H1 (cell line): ENCODE results near the gene LITAFD. TPM values are rescaled to one million over a fixed set of nuclear protein-coding genes. Genes with fewer than 3 reads are reported as not detected.

ENCODE experiments used
- CTCF ChIA-PET: fragments of 300-600 bp; sonication (Branson Sonifier 250); formaldehyde crosslinking; loops from one replicate; lab custom pipeline; 2021; ENCODE audit not compliant: partially characterized antibody; lab: Charles Lee
- POLR2A ChIA-PET: fragments of 300-600 bp; sonication (Branson Sonifier 250); formaldehyde crosslinking; loops from one replicate; lab custom pipeline; 2021; ENCODE audit warnings: inconsistent platforms; ENCODE audit not compliant: partially characterized antibody; lab: Charles Lee
- DNase-seq, 2 experiments: peaks; one replicate each; pipeline versions ENCODE4 v3.0.0 to v3.0.0-alpha.2; 2010 to 2022; ENCODE audit warnings: low spot score in 2 of 2, low read depth in 1 of 2, mixed read lengths in 1 of 2
- FAIRE-seq: peaks from 2 replicates; lab custom pipeline; 2011; peaks lifted over from hg19 to GRCh38; lab: Jason Lieb, UNC
- H2AFZ ChIP-seq: 2 replicates; pipeline ENCODE4 v1.8.1; 2012; ENCODE audit warnings: low read length, inconsistent platforms
- H2AK5ac ChIP-seq: 2 replicates; pipeline ENCODE4 v1.6.1; 2013; ENCODE audit warnings: low read depth, low read length
- H2BK120ac ChIP-seq: replicated peaks from 2 replicates; pipeline ENCODE3; 2013; ENCODE audit warnings: low read depth, low read length, inconsistent platforms
- H2BK12ac ChIP-seq: 2 replicates; pipeline ENCODE4 v1.6.1; 2013; ENCODE audit warnings: low read depth, low read length
- H2BK15ac ChIP-seq: 2 replicates; pipeline ENCODE4 v1.6.1; 2013; ENCODE audit warnings: low read length
- H2BK20ac ChIP-seq: 2 replicates; pipeline ENCODE4 v1.6.1; 2013; ENCODE audit warnings: low read length
- H2BK5ac ChIP-seq: 2 replicates; pipeline ENCODE4 v1.6.1; 2013; ENCODE audit warnings: low read depth, low read length
- H3K14ac ChIP-seq: 2 replicates; pipeline ENCODE4 v1.6.1; 2013; ENCODE audit warnings: inconsistent platforms; ENCODE audit not compliant: insufficient read length
- H3K18ac ChIP-seq: 2 replicates; pipeline ENCODE4 v1.6.1; 2013; ENCODE audit warnings: low read length; ENCODE audit errors: extremely low read depth
- H3K23ac ChIP-seq: 2 replicates; pipeline ENCODE4 v1.6.1; 2013; ENCODE audit warnings: inconsistent platforms; ENCODE audit not compliant: insufficient read length
- H3K23me2 ChIP-seq: 2 replicates; pipeline ENCODE4 v1.6.1; 2013; ENCODE audit warnings: low read depth, low read length
- H3K27ac ChIP-seq: 2 replicates; pipeline ENCODE4 v1.6.1; 2011; ENCODE audit warnings: low read depth, low read length, inconsistent platforms
- H3K27me3 ChIP-seq, 4 experiments: replicated peaks in 1 of 4; 1 replicate in 1 of 4; 2 replicates in 3 of 4; pipeline versions ENCODE4 v1.6.1 to v1.8.1; 2011 to 2013; ENCODE audit warnings: low read length in 3 of 4, mild to moderate bottlenecking in 3 of 4, inconsistent platforms in 2 of 4, mixed read lengths in 2 of 4, moderate library complexity in 1 of 4; ENCODE audit not compliant: control insufficient read depth in 3 of 4, insufficient read depth in 3 of 4; ENCODE audit errors: extremely low read depth in 1 of 4
- H3K36me3 ChIP-seq, 4 experiments: 2 replicates each; pipeline versions ENCODE4 v1.6.1 to v1.8.1; 2011 to 2013; ENCODE audit warnings: mild to moderate bottlenecking in 4 of 4, low read length in 3 of 4, moderate library complexity in 2 of 4, control low read depth in 1 of 4, inconsistent platforms in 1 of 4; ENCODE audit not compliant: insufficient read depth in 4 of 4, control insufficient read depth in 2 of 4
- H3K4ac ChIP-seq: replicated peaks from 2 replicates; pipeline ENCODE3; 2013; ENCODE audit warnings: low read length, low read depth, mixed read lengths, inconsistent platforms; ENCODE audit not compliant: insufficient read length
- H3K4me1 ChIP-seq, 4 experiments: replicated peaks in 1 of 4; 1 replicate in 1 of 4; 2 replicates in 3 of 4; pipeline versions ENCODE4 v1.6.1 to v1.8.1; 2011 to 2013; ENCODE audit warnings: low read length in 3 of 4, inconsistent platforms in 2 of 4, mixed read lengths in 1 of 4; ENCODE audit not compliant: insufficient read depth in 4 of 4, control insufficient read depth in 3 of 4
- H3K4me2 ChIP-seq, 2 experiments: 2 replicates each; pipeline versions ENCODE4 v1.6.1 to v1.8.1; 2011 to 2013; ENCODE audit warnings: low read depth in 2 of 2, low read length in 2 of 2, control low read depth in 1 of 2, inconsistent platforms in 1 of 2, mild to moderate bottlenecking in 1 of 2; ENCODE audit not compliant: insufficient read depth in 1 of 2
- H3K4me3 ChIP-seq, 4 experiments: fragments of 200-600, 300-600 bp in 1 of 4; sonication (generic), shearing (Covaris generic), sonication (Bioruptor Twin) in 1 of 4; 2 replicates each; pipeline versions ENCODE4 v1.5.1 to v1.8.1; 2011 to 2016; ENCODE audit warnings: low read length in 4 of 4, low read depth in 3 of 4, control low read depth in 2 of 4, inconsistent platforms in 2 of 4, mild to moderate bottlenecking in 2 of 4, mixed read lengths in 1 of 4, moderate library complexity in 1 of 4; ENCODE audit not compliant: insufficient read depth in 2 of 4; ENCODE audit errors: extremely low read depth in 1 of 4
- H3K56ac ChIP-seq: replicated peaks from 2 replicates; pipeline ENCODE3; 2013; ENCODE audit warnings: low read depth, mild to moderate bottlenecking, mixed read lengths, low read length, inconsistent platforms; ENCODE audit not compliant: insufficient read length
- H3K79me1 ChIP-seq: 2 replicates; pipeline ENCODE4 v1.6.1; 2013; ENCODE audit warnings: low read depth, low read length, control low read depth
- H3K79me2 ChIP-seq, 2 experiments: 2 replicates each; pipeline versions ENCODE4 v1.6.1 to v1.8.1; 2012 to 2013; ENCODE audit warnings: low read length in 2 of 2, mild to moderate bottlenecking in 2 of 2, inconsistent platforms in 1 of 2; ENCODE audit not compliant: insufficient read depth in 2 of 2, control insufficient read depth in 1 of 2
- H3K9ac ChIP-seq, 4 experiments: replicated peaks in 1 of 4; 1 replicate in 1 of 4; 2 replicates in 3 of 4; pipeline versions ENCODE4 v1.6.1 to v1.8.1; 2011 to 2013; ENCODE audit warnings: low read depth in 3 of 4, low read length in 3 of 4, control low read depth in 2 of 4, mild to moderate bottlenecking in 2 of 4, moderate library complexity in 2 of 4, inconsistent platforms in 1 of 4; ENCODE audit errors: extremely low read depth in 1 of 4
- H3K9me3 ChIP-seq, 2 experiments: 2 replicates each; pipeline versions ENCODE4 v1.6.1 to v1.8.1; 2012 to 2013; ENCODE audit warnings: mild to moderate bottlenecking in 2 of 2, moderate library complexity in 2 of 2, control low read depth in 1 of 2, inconsistent platforms in 1 of 2, low read depth in 1 of 2, low read length in 1 of 2, mixed read lengths in 1 of 2; ENCODE audit not compliant: insufficient read depth in 2 of 2
- H4K20me1 ChIP-seq, 2 experiments: replicated peaks in 1 of 2; 2 replicates each; pipeline versions ENCODE3 to v1.8.1; 2011 to 2013; ENCODE audit warnings: inconsistent platforms in 2 of 2, low read length in 2 of 2, mild to moderate bottlenecking in 1 of 2; ENCODE audit not compliant: insufficient read depth in 2 of 2, control insufficient read depth in 1 of 2
- H4K5ac ChIP-seq: 2 replicates; pipeline ENCODE4 v1.6.1; 2013; ENCODE audit warnings: low read length, low read depth, mixed read lengths, inconsistent platforms; ENCODE audit not compliant: insufficient read length
- H4K8ac ChIP-seq: 2 replicates; pipeline ENCODE4 v1.8.0; 2013; ENCODE audit warnings: mild to moderate bottlenecking, moderate library complexity, low read length, inconsistent platforms; ENCODE audit not compliant: insufficient read depth; ENCODE audit errors: extremely low read depth
- H4K91ac ChIP-seq: replicated peaks from 2 replicates; pipeline ENCODE3; 2013; ENCODE audit warnings: low read length, mixed read lengths, inconsistent platforms; ENCODE audit not compliant: insufficient read length
- CHD2 ChIP-seq: IDR thresholded peaks from 2 replicates; pipeline ENCODE4 v1.6.1; 2012; ENCODE audit warnings: low read length, improper control_type of control experiment
- EGR1 ChIP-seq: IDR thresholded peaks from 2 replicates; pipeline ENCODE4 v1.6.1; 2011; ENCODE audit warnings: low read depth, low read length, borderline replicate concordance
- EP300 ChIP-seq, 2 experiments: IDR thresholded peaks; 1 replicate in 1 of 2; 2 replicates in 1 of 2; pipeline ENCODE4 v1.6.1; 2011 to 2012; ENCODE audit warnings: low read depth in 2 of 2, low read length in 2 of 2, mild to moderate bottlenecking in 2 of 2, borderline replicate concordance in 1 of 2, inconsistent platforms in 1 of 2, moderate library complexity in 1 of 2
- MAX ChIP-seq: IDR thresholded peaks from 2 replicates; pipeline ENCODE4 v1.6.1; 2012; ENCODE audit warnings: inconsistent platforms
- POLR2AphosphoS5 ChIP-seq: IDR thresholded peaks from 2 replicates; pipeline ENCODE4 v1.6.1; 2011; ENCODE audit warnings: low read depth, low read length
- RAD21 ChIP-seq, 2 experiments: IDR thresholded peaks in 1 of 2; conservative IDR thresholded peaks in 1 of 2; 2 replicates each; pipeline ENCODE4 v1.6.1; 2011; ENCODE audit warnings: low read depth in 2 of 2, low read length in 2 of 2, improper control_type of control experiment in 1 of 2, inconsistent platforms in 1 of 2, mild to moderate bottlenecking in 1 of 2, moderate library complexity in 1 of 2
- SIRT6 ChIP-seq: IDR thresholded peaks from one replicate; pipeline ENCODE4 v1.7.1; 2012; ENCODE audit warnings: low read length, inconsistent platforms
- SP1 ChIP-seq: IDR thresholded peaks from 2 replicates; pipeline ENCODE4 v1.6.1; 2011; ENCODE audit warnings: low read depth, low read length
- TAF1 ChIP-seq: IDR thresholded peaks from 2 replicates; pipeline ENCODE4 v1.6.1; 2011; ENCODE audit warnings: mild to moderate bottlenecking, low read depth, low read length
- TCF12 ChIP-seq: IDR thresholded peaks from 2 replicates; pipeline ENCODE4 v1.6.1; 2011; ENCODE audit warnings: low read depth, mild to moderate bottlenecking, low read length
- WGBS, 2 experiments: shearing (Covaris generic) in 1 of 2; methylation state at CpG; one replicate each; pipeline versions ENCODE4 v1.1.6 to v1.1.7; 2013 to 2015; ENCODE audit warnings: low lambda C conversion rate in 2 of 2, mixed read lengths in 2 of 2, inconsistent platforms in 1 of 2, low coverage in 1 of 2, missing lambda C conversion rate in 1 of 2; ENCODE audit not compliant: insufficient replicate concordance in 2 of 2, insufficient coverage in 1 of 2, insufficient read length in 1 of 2; ENCODE audit errors: extremely low coverage in 1 of 2, missing lambda C conversion rate in 1 of 2; 5-methylcytosine and 5-hydroxymethylcytosine counted together
- polyA plus RNA-seq, 7 experiments: library from polyadenylated mRNA; depleted of rRNA in 3 of 7; stranded (reverse) in 5 of 7; unstranded in 2 of 7; fragments of >200 nt in 5 of 7; fragments of 200-250 nt in 2 of 7; gene quantifications; 1 replicate in 5 of 7; 2 replicates in 1 of 7; 4 replicates in 1 of 7; pipeline versions ENCODE4 v1.2.1 to v1.2.3, GENCODE V29; 2011 to 2013; ENCODE audit warnings: missing spikeins in 2 of 7, mixed read lengths in 2 of 7
- total RNA-seq: library from RNA; stranded (reverse); fragmentation: NEBNext Ultra II Directional; extraction: Animal tissue kit (Norgen Biotek cat#: 25700); gene quantifications from 2 replicates; pipeline ENCODE4 v1.2.1, GENCODE V29; 2021

Gene LITAFD
- total and polyA plus RNA-seq, 2 of the 8 experiments (the other 6 are each of a cell fraction or from before 2014, with no cell fraction given), result not detected

- H3K23me2 ChIP-seq, result peaks cover 23% of the 10 kb centered on the region
- peak; percentile 13 for FAIRE-seq
- TF ChIP-seq SP1, result peak; percentile 71; the same call in 1 of the 2 replicates
- TF ChIP-seq EGR1, result peak; percentile 27; the same call in 1 of the 2 replicates
- peak; percentile 13; the same call in 1 of the 2 replicates for TF ChIP-seq CHD2
- peak in 1 of 2 experiments; percentile 82; a peak in 1 of 3 replicates for TF ChIP-seq EP300 (IDR thresholded peaks at IDR 0.05; ENCODE audit: borderline replicate concordance in 1 of 2, low read depth in 2 of 2, low read length in 2 of 2)
- peak; percentile 82 for TF ChIP-seq POLR2AphosphoS5
- peak; percentile 78 for TF ChIP-seq TAF1
- no peak for TF ChIP-seq SIRT6
- peak; percentile 95 for TF ChIP-seq MAX
- 0 out of 2 replicates have a peak, but pooled peaks have one; percentile 22 for TF ChIP-seq TCF12
- TF ChIP-seq RAD21 (IDR thresholded peaks at IDR 0.05 in 1 of 2, conservative IDR thresholded peaks at IDR 0.05 in 1 of 2; ENCODE audit: low read depth in 2 of 2, low read length in 2 of 2), result 0 out of 4 replicates have a peak, but pooled peaks of 1 of the 2 experiments have one; percentile 12
Measured at GRCh38 chr16:8866118-8866883, 15.8 kb upstream of the LITAFD start.

More at GRCh38 chr16:8866118-8866883, 15.8 kb upstream of the LITAFD start:
- H2BK20ac ChIP-seq, result no peak overlapping the region
- H3K4me2 ChIP-seq, result peak overlapping the region; percentile 91 to 99
- H2BK12ac ChIP-seq, result peak overlapping the region; percentile 11; the same call in 1 of the 2 replicates
- no peak overlapping the region for H2BK120ac ChIP-seq
- H3K4me3 ChIP-seq, result peak overlapping the region; percentile 74 to 92 (median 78)
- peak overlapping the region; percentile 65 for H3K56ac ChIP-seq
- peaks cover 22 to 46% (median 36%) of the 10 kb centered on the region in 4 experiments for H3K4me1 ChIP-seq
- no peak overlapping the region for H2BK15ac ChIP-seq
- peak overlapping the region; percentile 82 for H4K8ac ChIP-seq
- H3K14ac ChIP-seq, result no peak overlapping the region
- peak; percentile 87 to 92 for DNase-seq
- peak overlapping the region; percentile 86; the same call in 1 of the 2 replicates for H2AK5ac ChIP-seq
- H3K4ac ChIP-seq, result peak overlapping the region; percentile 2
- CTCF ChIA-PET, result interaction anchor here (1.0 to 10.5 kb wide), 4 partner anchors 14 to 201 kb away, joined by 3 to 90 read pairs (median 10); no protein-coding TSS in a partner anchor
- POLR2A ChIA-PET, result interaction anchor here (0.7 to 29.1 kb wide), 7 partner anchors 7 to 225 kb away, joined by 3 to 456 read pairs (median 8); partner anchors contain the start of genes CARHSP1, HAPSTR1 and LITAFD
- peak overlapping the region; percentile 83; the same call in 1 of the 2 replicates for H2BK5ac ChIP-seq
- H3K79me2 ChIP-seq, result peaks cover 43 to 65% of the 10 kb centered on the region in 2 experiments
- no peaks in the 10 kb centered on the region for H3K9me3 ChIP-seq
- peak overlapping the region; percentile 85 for H4K91ac ChIP-seq
- peaks cover 24% of the 10 kb centered on the region for H3K79me1 ChIP-seq
- peaks cover 30 to 45% of the 10 kb centered on the region in 2 experiments for H4K20me1 ChIP-seq
- H3K18ac ChIP-seq, result peak overlapping the region; percentile 93; the same call in 1 of the 2 replicates
- peak overlapping the region; percentile 40 for H4K5ac ChIP-seq
- H2AFZ ChIP-seq, result no peak overlapping the region
- WGBS, 2 experiments, result 12% methylated on average over 23 of the region's 30 CpGs; no CpG with 5 or more reads in 1 of the 2 experiments
- H3K9ac ChIP-seq, result peak overlapping the region in 3 of 4 experiments; percentile 70 to 80 (median 70); a peak in 5 of 7 replicates
- peaks cover 0 to 14% (median 4%) of the 10 kb centered on the region in 4 experiments; a peak in 4 of 8 replicates for H3K36me3 ChIP-seq
- H3K27ac ChIP-seq, result peak overlapping the region; percentile 53; the same call in 1 of the 2 replicates
- no peaks in the 10 kb centered on the region for H3K27me3 ChIP-seq
- H3K23ac ChIP-seq, result no peak overlapping the region
